A549 (cell line): ENCODE data around the gene FAM107B. TPM values are rescaled to one million over a fixed set of nuclear protein-coding genes. Genes with fewer than 3 reads are reported as not detected.

ENCODE experiments used
- CEBPB ChIP-seq, 2 experiments: fragments of >200 bp in 1 of 2; sonication (Bioruptor Twin) in 1 of 2; formaldehyde crosslinking in 1 of 2; IDR thresholded peaks; 2 replicates each; pipeline ENCODE4 v1.6.1; 2012 to 2016
- CHD2 ChIP-seq: fragments of 150-350 bp; IDR thresholded peaks from 2 replicates; pipeline ENCODE4 v1.6.1; 2014; ENCODE audit warnings: low read length; ENCODE audit not compliant: partially characterized antibody
- CHD4 ChIP-seq: fragments of 200-600 bp; sonication (generic); IDR thresholded peaks from 2 replicates; pipeline ENCODE4 v1.6.1; 2016; ENCODE audit warnings: antibody characterized with exemption, mild to moderate bottlenecking, borderline replicate concordance
- CTCF ChIP-seq: fragments of >200 bp; sonication (Bioruptor Twin); formaldehyde crosslinking; IDR thresholded peaks from 3 replicates; pipeline ENCODE4 v1.5.1; 2016
- E2F6 ChIP-seq: IDR thresholded peaks from 2 replicates; pipeline ENCODE4 v1.6.1; 2012; ENCODE audit warnings: low read depth, borderline replicate concordance
- EP300 ChIP-seq, 2 experiments: fragments of >200 bp; sonication (Bioruptor Twin); formaldehyde crosslinking; IDR thresholded peaks; 2 replicates in 1 of 2; 3 replicates in 1 of 2; pipeline ENCODE4 v1.6.1; 2016 to 2017
- FOSB ChIP-seq: fragments of 250-450 bp; sonication (Bioruptor Pico); IDR thresholded peaks from 2 replicates; pipeline ENCODE4 v1.5.0; 2020; ENCODE audit warnings: mild to moderate bottlenecking, moderate library complexity
- FOSL2 ChIP-seq, 2 experiments: fragments of 450-650 bp in 1 of 2; fragments of >200 bp in 1 of 2; sonication (Bioruptor Twin) in 1 of 2; formaldehyde crosslinking; IDR thresholded peaks; 2 replicates each; pipeline versions ENCODE4 v1.5.0 to v1.6.1; 2016 to 2020; ENCODE audit warnings: mild to moderate bottlenecking in 1 of 2, moderate library complexity in 1 of 2
- HDAC2 ChIP-seq: fragments of 200-600 bp; sonication (generic); IDR thresholded peaks from 2 replicates; pipeline ENCODE4 v1.6.1; 2016
- HOXA7 ChIP-seq: fragments of 250-450 bp; sonication (Bioruptor Pico); IDR thresholded peaks from 2 replicates; pipeline ENCODE4 v1.5.0; 2020; ENCODE audit warnings: mild to moderate bottlenecking, moderate library complexity
- HOXB5 ChIP-seq: fragments of 250-450 bp; sonication (Bioruptor Pico); IDR thresholded peaks from 2 replicates; pipeline ENCODE4 v1.5.0; 2020; ENCODE audit warnings: mild to moderate bottlenecking, moderate library complexity
- JUNB ChIP-seq: fragments of >200 bp; sonication (Bioruptor Twin); formaldehyde crosslinking; IDR thresholded peaks from 2 replicates; pipeline ENCODE4 v1.6.1; 2016
- KDM1A ChIP-seq: fragments of 200-600 bp; sonication (generic); IDR thresholded peaks from 2 replicates; pipeline ENCODE4 v1.6.1; 2016; ENCODE audit warnings: low read depth, mild to moderate bottlenecking
- KDM5A ChIP-seq: fragments of 200-600 bp; sonication (generic); IDR thresholded peaks from 2 replicates; pipeline ENCODE4 v1.6.1; 2016; ENCODE audit warnings: antibody characterized with exemption, mild to moderate bottlenecking
- MYC ChIP-seq: IDR thresholded peaks from 2 replicates; pipeline ENCODE4 v1.6.1; 2012; ENCODE audit warnings: mild to moderate bottlenecking, inconsistent platforms, low read length, improper control_type of control experiment, borderline replicate concordance
- NFE2L2 ChIP-seq: fragments of 150-350 bp; conservative IDR thresholded peaks from 2 replicates; pipeline ENCODE4 v1.6.1; 2014; ENCODE audit warnings: low read length
- PHF8 ChIP-seq: fragments of 200-600 bp; sonication (generic); IDR thresholded peaks from 2 replicates; pipeline ENCODE4 v1.6.1; 2016; ENCODE audit warnings: low read depth, mild to moderate bottlenecking, antibody characterized with exemption, moderate library complexity, borderline replicate concordance
- RAD21 ChIP-seq, 2 experiments: fragments of >200 bp in 1 of 2; sonication (Bioruptor Twin) in 1 of 2; formaldehyde crosslinking in 1 of 2; IDR thresholded peaks in 1 of 2; conservative IDR thresholded peaks in 1 of 2; 2 replicates in 1 of 2; 3 replicates in 1 of 2; pipeline ENCODE4 v1.6.1; 2012 to 2018; ENCODE audit warnings: inconsistent platforms in 1 of 2
- RARB ChIP-seq: fragments of 250-450 bp; sonication (Bioruptor Pico); IDR thresholded peaks from 2 replicates; pipeline ENCODE4 v1.8.0; 2021; ENCODE audit warnings: mild to moderate bottlenecking, moderate library complexity
- RCOR1 ChIP-seq: fragments of 150-350 bp; IDR thresholded peaks from 2 replicates; pipeline ENCODE4 v1.6.1; 2014; ENCODE audit warnings: antibody characterized with exemption, low read length, low read depth
- TFCP2L1 ChIP-seq: fragments of 250-450 bp; sonication (Bioruptor Pico); IDR thresholded peaks from 2 replicates; pipeline ENCODE4 v1.5.0; 2021; ENCODE audit warnings: mild to moderate bottlenecking
- USF2 ChIP-seq: fragments of 450-650 bp; IDR thresholded peaks from 2 replicates; pipeline ENCODE4 v1.6.1; 2014; ENCODE audit warnings: antibody characterized with exemption
- ZNF302 ChIP-seq: fragments of 250-450 bp; sonication (Bioruptor Pico); IDR thresholded peaks from 2 replicates; pipeline ENCODE4 v1.9.0; 2021; ENCODE audit warnings: inconsistent platforms, mild to moderate bottlenecking, moderate library complexity
- ZSCAN20 ChIP-seq: fragments of 250-450 bp; sonication (Bioruptor Pico); IDR thresholded peaks from 2 replicates; pipeline ENCODE4 v1.8.0; 2022; ENCODE audit warnings: mild to moderate bottlenecking, moderate library complexity
- polyA plus RNA-seq, 4 experiments: library from polyadenylated mRNA; depleted of rRNA in 3 of 4; stranded (reverse); fragments of >200 nt; fragmentation: RNase III in 1 of 4; extraction: RNeasy Plus Mini Kit Qiagen cat#74134 plus additional on column Dnase treatment in 1 of 4; gene quantifications; 2 replicates in 3 of 4; 3 replicates in 1 of 4; pipeline ENCODE4 v1.2.3, GENCODE V29; 2011 to 2017
- TF ChIP-seq, protein P1 (sequence below): IDR thresholded peaks from 2 replicates; pipeline ENCODE4 v1.6.1; 2012
- TF ChIP-seq, protein P2 (sequence below): fragments of 250-450 bp; sonication (Bioruptor Pico); IDR thresholded peaks from 2 replicates; pipeline ENCODE4 v1.5.0; 2021; ENCODE audit warnings: mild to moderate bottlenecking, moderate library complexity, borderline replicate concordance
- TF ChIP-seq, protein P3 (sequence below): fragments of 150-350 bp; IDR thresholded peaks from 2 replicates; pipeline ENCODE4 v1.6.1; 2014; ENCODE audit warnings: low read depth, mild to moderate bottlenecking, low read length
- TF ChIP-seq, protein P4 (sequence below): fragments of >200 bp; sonication (Bioruptor Twin); formaldehyde crosslinking; IDR thresholded peaks from 2 replicates; pipeline ENCODE4 v1.6.1; 2016

FAM107B gene
- polyA plus RNA-seq, 2 of the 4 experiments (the other 2 are of a cell fraction), result 99.9 to 173 TPM

DNA sequence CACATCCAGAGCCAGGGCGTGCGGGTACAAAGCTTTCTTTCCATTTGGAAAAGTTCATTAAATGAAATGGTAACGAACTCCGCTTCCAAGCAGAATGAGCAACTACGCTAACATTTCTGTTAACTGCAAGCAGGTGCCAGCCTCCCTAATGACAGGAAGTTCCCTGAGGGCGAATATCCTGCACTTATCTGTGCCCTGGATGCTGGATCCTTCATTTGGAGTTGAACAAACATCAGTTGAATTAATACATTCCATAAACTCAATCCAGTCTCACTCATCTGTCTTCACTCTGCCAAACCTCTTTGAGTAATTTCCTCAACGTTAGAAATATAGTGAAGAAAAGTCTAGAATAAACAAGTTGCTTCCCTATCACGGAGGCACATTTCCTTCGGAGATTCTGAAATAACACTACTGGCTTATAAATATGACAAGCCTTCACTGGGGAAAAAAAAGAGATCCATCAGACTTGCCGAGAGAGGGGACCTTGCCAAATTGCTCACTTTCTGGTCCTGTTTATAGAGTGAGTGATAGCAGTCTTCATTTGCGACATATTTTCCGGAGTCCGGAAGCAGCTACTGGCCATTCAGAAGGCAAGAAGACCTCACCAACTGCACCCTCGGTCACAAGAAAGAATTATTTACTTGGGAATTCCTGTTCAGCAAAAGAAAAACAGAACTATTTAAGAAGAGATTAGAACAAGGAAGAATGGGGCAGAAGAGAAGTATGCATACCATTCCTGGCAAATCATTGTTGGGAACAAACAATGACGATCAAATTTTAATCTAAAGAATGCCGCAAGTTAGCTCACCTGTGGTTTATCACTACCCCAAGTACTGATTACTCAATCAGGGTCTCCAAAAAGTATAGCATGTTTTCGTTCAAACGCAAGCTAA lies 196.4 kb downstream of the FAM107B start (continued):
- TF ChIP-seq, protein P1, sequence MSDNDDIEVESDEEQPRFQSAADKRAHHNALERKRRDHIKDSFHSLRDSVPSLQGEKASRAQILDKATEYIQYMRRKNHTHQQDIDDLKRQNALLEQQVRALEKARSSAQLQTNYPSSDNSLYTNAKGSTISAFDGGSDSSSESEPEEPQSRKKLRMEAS, result peak; percentile 56
- no peak for TF ChIP-seq E2F6
- no peak for TF ChIP-seq USF2
- TF ChIP-seq CHD2, result no peak
- TF ChIP-seq KDM5A, result no peak
- no peak for TF ChIP-seq HDAC2
- TF ChIP-seq, protein P2, sequence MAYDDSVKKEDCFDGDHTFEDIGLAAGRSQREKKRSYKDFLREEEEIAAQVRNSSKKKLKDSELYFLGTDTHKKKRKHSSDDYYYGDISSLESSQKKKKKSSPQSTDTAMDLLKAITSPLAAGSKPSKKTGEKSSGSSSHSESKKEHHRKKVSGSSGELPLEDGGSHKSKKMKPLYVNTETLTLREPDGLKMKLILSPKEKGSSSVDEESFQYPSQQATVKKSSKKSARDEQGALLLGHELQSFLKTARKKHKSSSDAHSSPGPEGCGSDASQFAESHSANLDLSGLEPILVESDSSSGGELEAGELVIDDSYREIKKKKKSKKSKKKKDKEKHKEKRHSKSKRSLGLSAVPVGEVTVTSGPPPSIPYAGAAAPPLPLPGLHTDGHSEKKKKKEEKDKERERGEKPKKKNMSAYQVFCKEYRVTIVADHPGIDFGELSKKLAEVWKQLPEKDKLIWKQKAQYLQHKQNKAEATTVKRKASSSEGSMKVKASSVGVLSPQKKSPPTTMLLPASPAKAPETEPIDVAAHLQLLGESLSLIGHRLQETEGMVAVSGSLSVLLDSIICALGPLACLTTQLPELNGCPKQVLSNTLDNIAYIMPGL, result no peak
- TF ChIP-seq, protein P3, sequence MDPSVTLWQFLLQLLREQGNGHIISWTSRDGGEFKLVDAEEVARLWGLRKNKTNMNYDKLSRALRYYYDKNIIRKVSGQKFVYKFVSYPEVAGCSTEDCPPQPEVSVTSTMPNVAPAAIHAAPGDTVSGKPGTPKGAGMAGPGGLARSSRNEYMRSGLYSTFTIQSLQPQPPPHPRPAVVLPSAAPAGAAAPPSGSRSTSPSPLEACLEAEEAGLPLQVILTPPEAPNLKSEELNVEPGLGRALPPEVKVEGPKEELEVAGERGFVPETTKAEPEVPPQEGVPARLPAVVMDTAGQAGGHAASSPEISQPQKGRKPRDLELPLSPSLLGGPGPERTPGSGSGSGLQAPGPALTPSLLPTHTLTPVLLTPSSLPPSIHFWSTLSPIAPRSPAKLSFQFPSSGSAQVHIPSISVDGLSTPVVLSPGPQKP, result no peak
- TF ChIP-seq RCOR1, result no peak
- peak in 1 of 2 experiments; percentile 38; a peak in 1 of 5 replicates for TF ChIP-seq RAD21 (conservative IDR thresholded peaks at IDR 0.05 in 1 of 2, IDR thresholded peaks at IDR 0.05 in 1 of 2)
- no peak for TF ChIP-seq MYC
- TF ChIP-seq CHD4, result no peak
- TF ChIP-seq, protein P4, sequence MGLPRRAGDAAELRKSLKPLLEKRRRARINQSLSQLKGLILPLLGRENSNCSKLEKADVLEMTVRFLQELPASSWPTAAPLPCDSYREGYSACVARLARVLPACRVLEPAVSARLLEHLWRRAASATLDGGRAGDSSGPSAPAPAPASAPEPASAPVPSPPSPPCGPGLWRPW, result no peak
- peak; percentile 79 to 86; a peak in 3 of 5 replicates for TF ChIP-seq EP300 (IDR thresholded peaks at IDR 0.05)
- no peak for TF ChIP-seq NFE2L2
- no peak for TF ChIP-seq HOXA7 (CRISPR knock-in tag)
- no peak for TF ChIP-seq RARB (CRISPR knock-in tag)
- TF ChIP-seq CEBPB (IDR thresholded peaks at IDR 0.05), result peak; percentile 63 to 82; a peak in 2 of 4 replicates
- no peak for TF ChIP-seq ZNF302
- no peak for TF ChIP-seq ZSCAN20 (CRISPR knock-in tag)
- TF ChIP-seq HOXB5, result peak; percentile 68; the same call in 1 of the 2 replicates
- peak; percentile 69 for TF ChIP-seq JUNB
- no peak for TF ChIP-seq FOSB
- TF ChIP-seq KDM1A, result no peak
- TF ChIP-seq CTCF, result no peak
- TF ChIP-seq TFCP2L1 (CRISPR knock-in tag), result no peak
- TF ChIP-seq PHF8, result no peak
- TF ChIP-seq FOSL2 (IDR thresholded peaks at IDR 0.05), result no peak; the same call in 1 of the 2 replicates
- peak; percentile 52; the same call in 1 of the 2 replicates for TF ChIP-seq FOSL2 (CRISPR knock-in tag; IDR thresholded peaks at IDR 0.05)
